Hepatocyte (in vitro differentiated cells): ENCODE results near the gene ZNF341. TPM values are rescaled to one million over a fixed set of nuclear protein-coding genes. Genes with fewer than 3 reads are reported as not detected.
A peak's percentile ranks its signal among the peaks of the same experiment; 100 is the strongest.

Experiments used
- DNase-seq: peaks from one replicate; pipeline ENCODE4 v3.0.0-alpha.2; 2016; ENCODE audit warnings: low spot score
- H2AFZ ChIP-seq: fragments of 200-600 bp; sonication (generic); 2 replicates; pipeline ENCODE4 v1.6.0; 2016; ENCODE audit warnings: antibody characterized with exemption, mild to moderate bottlenecking
- H3K27ac ChIP-seq: fragments of 200-600 bp; sonication (generic); 2 replicates; pipeline ENCODE4 v1.5.1; 2016; ENCODE audit warnings: mild to moderate bottlenecking
- H3K27me3 ChIP-seq: fragments of 200-600 bp; sonication (generic); 2 replicates; pipeline ENCODE4 v1.6.1; 2016
- H3K36me3 ChIP-seq: fragments of 200-600 bp; sonication (generic); replicated peaks from 2 replicates; pipeline ENCODE4 v1.5.1; 2016; ENCODE audit warnings: low read depth; ENCODE audit not compliant: insufficient read depth
- H3K4me1 ChIP-seq: fragments of 200-600 bp; sonication (generic); 2 replicates; pipeline ENCODE4 v1.5.1; 2016; ENCODE audit warnings: mild to moderate bottlenecking, moderate library complexity; ENCODE audit not compliant: insufficient read depth
- H3K4me2 ChIP-seq: fragments of 200-600 bp; sonication (generic); 2 replicates; pipeline ENCODE4 v1.6.0; 2016
- H3K4me3 ChIP-seq: fragments of 200-600 bp; sonication (generic); 2 replicates; pipeline ENCODE4 v1.5.1; 2016; ENCODE audit warnings: mild to moderate bottlenecking
- H3K79me2 ChIP-seq: fragments of 200-600 bp; sonication (generic); 2 replicates; pipeline ENCODE4 v1.6.0; 2017; ENCODE audit warnings: mild to moderate bottlenecking
- H3K9me2 ChIP-seq: fragments of 200-600 bp; sonication (generic); replicated peaks from 2 replicates; pipeline ENCODE4 v1.6.0; 2017; ENCODE audit warnings: mild to moderate bottlenecking; ENCODE audit not compliant: insufficient read depth
- H3K9me3 ChIP-seq: fragments of 200-600 bp; sonication (generic); 2 replicates; pipeline ENCODE4 v1.5.1; 2016; ENCODE audit warnings: low read depth, mild to moderate bottlenecking
- H4K20me1 ChIP-seq: fragments of 200-600 bp; sonication (generic); 2 replicates; pipeline ENCODE4 v1.6.0; 2016; ENCODE audit warnings: mild to moderate bottlenecking; ENCODE audit not compliant: insufficient read depth, poor library complexity, severe bottlenecking
- EZH2 ChIP-seq: fragments of 200-600 bp; sonication (generic); IDR thresholded peaks from 2 replicates; pipeline ENCODE4 v1.6.1; 2016; ENCODE audit warnings: antibody characterized with exemption, mild to moderate bottlenecking, borderline replicate concordance
- EZH2phosphoT487 ChIP-seq: fragments of 200-600 bp; sonication (generic); IDR thresholded peaks from one replicate; pipeline ENCODE4 v1.6.1; 2018; ENCODE audit warnings: antibody characterized with exemption, mild to moderate bottlenecking, low read depth, moderate library complexity; ENCODE audit not compliant: unreplicated experiment, severe bottlenecking
- WGBS: methylation state at CpG from one replicate; pipeline ENCODE4 v1.1.6; 2016; ENCODE audit warnings: low lambda C conversion rate; ENCODE audit errors: missing lambda C conversion rate; 5-methylcytosine and 5-hydroxymethylcytosine counted together
- polyA plus RNA-seq: library from polyadenylated mRNA; unstranded; fragments of >200 nt; fragmentation: Nextera tagmentation; extraction: Ambion mirVana; gene quantifications from 2 replicates; pipeline ENCODE4 v1.2.1, GENCODE V29; 2016
- total RNA-seq: library from RNA; depleted of rRNA; stranded (reverse); fragments of >200 nt; gene quantifications from 2 replicates; pipeline ENCODE4 v1.2.3, GENCODE V29; 2014
- TF ChIP-seq, protein P1 (sequence below): fragments of 200-600 bp; sonication (generic); IDR thresholded peaks from 2 replicates; pipeline ENCODE4 v1.5.1; 2016; ENCODE audit warnings: antibody characterized with exemption, mild to moderate bottlenecking; ENCODE audit not compliant: poor library complexity

The ZNF341 gene
- total and polyA plus RNA-seq, 2 experiments from 2014 or later: 2.3 to 3.6 TPM

DNA sequence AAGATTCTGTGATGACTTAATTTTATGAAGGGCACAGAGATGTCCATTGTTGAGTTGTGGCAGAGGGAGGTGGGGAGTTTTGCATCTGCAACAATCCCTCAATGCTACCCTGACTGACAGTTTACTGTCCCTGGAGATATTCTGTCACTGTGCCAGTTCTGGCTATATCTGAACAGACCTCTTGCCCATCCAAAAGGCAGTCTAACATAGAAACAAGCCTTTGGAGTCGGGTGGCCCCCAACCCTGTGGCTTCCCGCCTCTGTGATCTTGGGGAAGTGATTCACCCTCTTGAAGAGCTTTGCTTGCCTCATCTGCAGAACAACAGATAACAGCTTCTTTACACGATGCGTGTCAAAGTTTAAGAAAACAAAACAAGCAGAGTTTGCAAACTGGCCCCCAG lies 41.8 kb upstream of the ZNF341 start:
- Histone ChIP-seq H3K79me2 (peaks cover 3% of the 10 kb centered on the region), H4K20me1 (no peaks in the 10 kb centered on the region), H3K9me3 (no peaks in the 10 kb centered on the region), H3K4me2 (no peak overlapping the region), H3K4me3 (no peak overlapping the region), H3K4me1 (peaks cover 9% of the 10 kb centered on the region), H3K27ac (peak overlapping the region; percentile 7), H2AFZ (no peak overlapping the region), H3K9me2 (no peaks in the 10 kb centered on the region), H3K27me3 (no peaks in the 10 kb centered on the region), H3K36me3 (no peaks in the 10 kb centered on the region)
- WGBS: 30% methylated on average over 4 of the region's 4 CpGs
- TF ChIP-seq, protein P1, sequence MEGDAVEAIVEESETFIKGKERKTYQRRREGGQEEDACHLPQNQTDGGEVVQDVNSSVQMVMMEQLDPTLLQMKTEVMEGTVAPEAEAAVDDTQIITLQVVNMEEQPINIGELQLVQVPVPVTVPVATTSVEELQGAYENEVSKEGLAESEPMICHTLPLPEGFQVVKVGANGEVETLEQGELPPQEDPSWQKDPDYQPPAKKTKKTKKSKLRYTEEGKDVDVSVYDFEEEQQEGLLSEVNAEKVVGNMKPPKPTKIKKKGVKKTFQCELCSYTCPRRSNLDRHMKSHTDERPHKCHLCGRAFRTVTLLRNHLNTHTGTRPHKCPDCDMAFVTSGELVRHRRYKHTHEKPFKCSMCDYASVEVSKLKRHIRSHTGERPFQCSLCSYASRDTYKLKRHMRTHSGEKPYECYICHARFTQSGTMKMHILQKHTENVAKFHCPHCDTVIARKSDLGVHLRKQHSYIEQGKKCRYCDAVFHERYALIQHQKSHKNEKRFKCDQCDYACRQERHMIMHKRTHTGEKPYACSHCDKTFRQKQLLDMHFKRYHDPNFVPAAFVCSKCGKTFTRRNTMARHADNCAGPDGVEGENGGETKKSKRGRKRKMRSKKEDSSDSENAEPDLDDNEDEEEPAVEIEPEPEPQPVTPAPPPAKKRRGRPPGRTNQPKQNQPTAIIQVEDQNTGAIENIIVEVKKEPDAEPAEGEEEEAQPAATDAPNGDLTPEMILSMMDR: no peak
- TF ChIP-seq EZH2 (no peak), EZH2phosphoT487 (no peak)
- peak; percentile 66 for DNase-seq

GRCh38 chr20:33693289-33693688 lies 38.5 kb upstream of the ZNF341 start:
- H2AFZ ChIP-seq: no peak overlapping the region
- DNase-seq: no peak
- no peak overlapping the region for H3K27ac ChIP-seq
- H3K9me3 ChIP-seq: no peaks in the 10 kb centered on the region
- no peaks in the 10 kb centered on the region for H3K9me2 ChIP-seq
- no peaks in the 10 kb centered on the region for H3K79me2 ChIP-seq
- H3K27me3 ChIP-seq: no peaks in the 10 kb centered on the region
- H3K4me2 ChIP-seq: no peak overlapping the region
- WGBS: 89% methylated on average over 5 of the region's 5 CpGs
- H4K20me1 ChIP-seq: no peaks in the 10 kb centered on the region
- no peaks in the 10 kb centered on the region for H3K36me3 ChIP-seq
- TF ChIP-seq EZH2 (no peak), EZH2phosphoT487 (no peak)
- TF ChIP-seq, protein P1: no peak
- H3K4me1 ChIP-seq: peaks cover 3% of the 10 kb centered on the region
- no peak overlapping the region for H3K4me3 ChIP-seq

DNA sequence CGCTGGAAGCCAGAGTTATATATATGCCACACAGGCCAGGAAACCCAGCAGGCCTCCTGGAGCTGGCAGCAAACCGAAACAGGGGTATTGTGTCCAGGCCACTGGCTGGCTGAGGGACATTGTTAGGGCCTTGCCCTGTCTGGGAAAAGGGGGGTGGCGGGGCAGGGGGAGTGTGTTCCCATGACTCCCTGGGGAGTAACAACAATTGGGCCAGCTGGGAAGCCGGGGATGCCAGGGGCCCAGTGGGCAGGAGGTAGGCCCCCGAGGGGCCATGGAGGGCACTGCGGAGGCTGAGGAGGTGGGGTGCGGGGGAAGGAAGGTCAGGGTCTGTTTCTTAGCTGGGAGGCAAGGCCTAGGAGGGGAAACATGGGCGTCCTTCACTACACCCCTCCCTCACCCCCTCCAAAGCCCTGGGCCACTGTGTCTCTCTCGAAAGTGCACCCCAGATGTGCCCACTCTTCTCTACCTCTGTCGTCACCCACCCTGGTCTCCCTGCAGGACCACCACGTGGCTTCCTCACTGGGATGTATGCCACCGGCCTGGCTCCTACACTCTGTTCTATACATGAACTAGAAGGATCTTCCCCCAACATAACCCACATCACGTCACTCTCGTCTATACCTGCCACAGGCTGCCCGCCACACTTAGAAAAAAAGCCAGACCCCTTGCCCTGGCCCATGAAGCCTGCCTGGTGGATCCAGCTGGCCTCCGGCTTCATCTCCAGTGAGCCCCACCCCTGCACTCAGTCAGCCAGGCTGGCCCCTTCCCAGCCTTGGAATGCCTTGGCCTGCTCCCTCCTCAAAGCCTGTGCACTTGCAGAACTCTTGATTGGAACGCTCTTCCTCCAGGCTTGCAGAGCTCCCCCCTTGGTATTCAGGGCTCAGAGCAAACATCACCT lies 37.8 kb upstream of the ZNF341 start:
- WGBS: 87% methylated on average over 14 of the region's 17 CpGs
- H3K9me3 ChIP-seq: no peaks in the 10 kb centered on the region
- TF ChIP-seq EZH2phosphoT487 (no peak), EZH2 (no peak)
- TF ChIP-seq, protein P1: no peak
- no peak overlapping the region for H2AFZ ChIP-seq
- H3K4me2 ChIP-seq: no peak overlapping the region
- H4K20me1 ChIP-seq: no peaks in the 10 kb centered on the region
- no peaks in the 10 kb centered on the region for H3K4me1 ChIP-seq
- no peak overlapping the region for H3K4me3 ChIP-seq
- no peaks in the 10 kb centered on the region for H3K36me3 ChIP-seq
- no peak overlapping the region for H3K27ac ChIP-seq
- no peaks in the 10 kb centered on the region for H3K27me3 ChIP-seq
- no peaks in the 10 kb centered on the region for H3K79me2 ChIP-seq
- H3K9me2 ChIP-seq: no peaks in the 10 kb centered on the region
- no peak for DNase-seq
